Measurements from ENCODE around the gene MARCKSL1.
"Not testable (repeated sequence)": the region's sequence is repeated elsewhere in the genome, so short reads cannot be mapped to it uniquely, and the experiment has no call there.

Gene MARCKSL1

GRCh38 chr1:32284777-32285176 is 51.3 kb downstream of the MARCKSL1 start:
- DNase-seq, result not testable (repeated sequence)
